Esophagus muscularis mucosa (tissue), 4 donors: ENCODE results near the gene CCDC148. TPM values are rescaled to one million over a fixed set of nuclear protein-coding genes. Genes with fewer than 3 reads are reported as not detected.
"Not testable (repeated sequence)": the region's sequence is repeated elsewhere in the genome, so short reads cannot be mapped to it uniquely, and the experiment has no call there.

ENCODE experiments used
- DNase-seq: peaks from one replicate; pipeline ENCODE4 v3.0.0-alpha.2; 2017; ENCODE audit errors: extremely low spot score
- H3K27ac ChIP-seq, 4 donors: fragments of 200-600 bp; sonication (generic); replicated peaks in 1 of 4; 1 replicate in 3 of 4; 2 replicates in 1 of 4; pipeline ENCODE4 v1.5.1; 2016 to 2019; ENCODE audit warnings: mild to moderate bottlenecking in 1 of 4
- H3K27me3 ChIP-seq, 4 donors: fragments of 200-600 bp; sonication (generic); one replicate each; pipeline versions ENCODE4 v1.5.1 to v1.6.0; 2016 to 2019
- H3K36me3 ChIP-seq, 4 donors: fragments of 200-600 bp; sonication (generic); one replicate each; pipeline ENCODE4 v1.5.1; 2016 to 2019
- H3K4me1 ChIP-seq, 4 donors: fragments of 200-600 bp; sonication (generic); one replicate each; pipeline ENCODE4 v1.5.1; 2016 to 2019
- H3K4me3 ChIP-seq, 4 donors: fragments of 200-600 bp; sonication (generic); 1 replicate in 2 of 4; 2 replicates in 2 of 4; pipeline ENCODE4 v1.5.1; 2016 to 2019; ENCODE audit warnings: mild to moderate bottlenecking in 4 of 4, moderate library complexity in 1 of 4
- H3K9me3 ChIP-seq, 4 donors: fragments of 200-600 bp; sonication (generic); 1 replicate in 3 of 4; 2 replicates in 1 of 4; pipeline ENCODE4 v1.5.1; 2016 to 2019
- CTCF ChIP-seq, 3 experiments: fragments of 200-600 bp in 2 of 3; fragments of 450-650 bp in 1 of 3; sonication (generic) in 2 of 3; IDR thresholded peaks; one replicate each; pipeline ENCODE4 v1.5.1; 2017 to 2019; ENCODE audit warnings: antibody characterized with exemption in 3 of 3, mild to moderate bottlenecking in 2 of 3, moderate library complexity in 1 of 3
- EP300 ChIP-seq: sonication (generic); formaldehyde crosslinking; IDR thresholded peaks from one replicate; pipeline ENCODE4 v1.6.1; 2017; ENCODE audit warnings: antibody characterized with exemption
- POLR2A ChIP-seq: fragments of 450-650 bp; IDR thresholded peaks from one replicate; pipeline ENCODE4 v1.6.1; 2017; ENCODE audit warnings: antibody characterized with exemption, moderate library complexity, mild to moderate bottlenecking, low read depth
- POLR2AphosphoS5 ChIP-seq, 2 donors: sonication (generic); formaldehyde crosslinking; IDR thresholded peaks; one replicate each; pipeline ENCODE4 v1.6.1; 2017; ENCODE audit warnings: antibody characterized with exemption in 2 of 2
- WGBS: methylation state at CpG from one replicate; pipeline ENCODE4 v1.1.5; 2018; 5-methylcytosine and 5-hydroxymethylcytosine counted together
- intact Hi-C: fragments of 100-400 bp; cut with DNase I; formaldehyde crosslinking; loops from one replicate; pipeline ENCODE4 v1.15.1; 2023
- total RNA-seq, 4 donors: library from RNA; depleted of rRNA; stranded (reverse); fragments of >200 nt; gene quantifications; one replicate each; pipeline versions ENCODE4 v1.1.0 to v1.2.1, GENCODE V29; 2016

Gene CCDC148
- total RNA-seq, 4 donors from 2014 or later: 2.1 to 3.7 (median 2.9) TPM

GRCh38 chr2:158339513-158339912 is 117.0 kb downstream of the CCDC148 start:
- TF ChIP-seq EP300: no peak
- no peak for TF ChIP-seq CTCF (IDR thresholded peaks at IDR 0.05)
- no peak for TF ChIP-seq POLR2A
- no peak for TF ChIP-seq POLR2AphosphoS5 (IDR thresholded peaks at IDR 0.05)
- Histone ChIP-seq H3K9me3 (no peaks in the 10 kb centered on the region), H3K4me1 (no peaks in the 10 kb centered on the region), H3K36me3 (no peaks in the 10 kb centered on the region), H3K27me3 (no peaks in the 10 kb centered on the region), H3K27ac (no peak overlapping the region), H3K4me3 (no peak overlapping the region)
- no peak for DNase-seq
- intact Hi-C loops: no loop called here

- TF ChIP-seq CTCF (IDR thresholded peaks at IDR 0.05) (no peak), EP300 (no peak), POLR2AphosphoS5 (IDR thresholded peaks at IDR 0.05) (no peak), POLR2A (no peak)
- Histone ChIP-seq H3K36me3 (no peaks in the 10 kb centered on the region), H3K27me3 (no peaks in the 10 kb centered on the region), H3K27ac (no peak overlapping the region), H3K4me1 (no peaks in the 10 kb centered on the region), H3K4me3 (no peak overlapping the region), H3K9me3 (no peaks in the 10 kb centered on the region)
- DNase-seq: no peak
- intact Hi-C loops: no loop called here
These were observed 119.5 kb downstream of the CCDC148 start for GRCh38 chr2:158337018-158337417.

GRCh38 chr2:158331799-158332198 is 124.8 kb downstream of the CCDC148 start:
- intact Hi-C loops, H3K36me3 ChIP-seq, H3K4me3 ChIP-seq, H3K27me3 ChIP-seq, H3K9me3 ChIP-seq, H3K4me1 ChIP-seq, DNase-seq, H3K27ac ChIP-seq: not testable (repeated sequence)
- 94% methylated on average over 1 of the region's 2 CpGs for WGBS

- H3K4me3 ChIP-seq: no peak overlapping the region
- no peaks in the 10 kb centered on the region for H3K36me3 ChIP-seq
- no peaks in the 10 kb centered on the region for H3K27me3 ChIP-seq
- H3K9me3 ChIP-seq: peaks cover 0 to 5% (median 0%) of the 10 kb centered on the region in 4 donors
- 79% methylated on average over 2 of the region's 2 CpGs for WGBS
- DNase-seq: no peak
- intact Hi-C loops: no loop called here
- no peak for TF ChIP-seq CTCF (IDR thresholded peaks at IDR 0.05)
- TF ChIP-seq POLR2AphosphoS5 (IDR thresholded peaks at IDR 0.05): no peak
- TF ChIP-seq POLR2A: no peak
- TF ChIP-seq EP300: no peak
- H3K4me1 ChIP-seq: no peaks in the 10 kb centered on the region
- no peak overlapping the region for H3K27ac ChIP-seq
These were observed 130.7 kb downstream of the CCDC148 start for GRCh38 chr2:158325782-158326340.

- no peak overlapping the region for H3K4me3 ChIP-seq
- H3K4me1 ChIP-seq: no peaks in the 10 kb centered on the region
- TF ChIP-seq POLR2A (no peak), CTCF (IDR thresholded peaks at IDR 0.05) (no peak), EP300 (no peak), POLR2AphosphoS5 (IDR thresholded peaks at IDR 0.05) (no peak)
- DNase-seq: no peak
- 78% methylated on average over 5 of the region's 5 CpGs for WGBS
- H3K27me3 ChIP-seq: no peaks in the 10 kb centered on the region
- peaks cover 0 to 5% (median 0%) of the 10 kb centered on the region in 4 donors for H3K9me3 ChIP-seq
- H3K27ac ChIP-seq: no peak overlapping the region
- intact Hi-C loops: no loop called here
- no peaks in the 10 kb centered on the region for H3K36me3 ChIP-seq
These were observed 131.3 kb downstream of the CCDC148 start for GRCh38 chr2:158325031-158325781.
